Stimulated activated naive B cell treated with anti-CD40 and anti-IgM and Interleukin-4, amounts not matched to agents 10 μg/mL and 1 μg/mL and 100 μg/mL, for 72 hours (primary cell): ENCODE data around the gene KRTAP9-6.
"Not testable (repeated sequence)": the region's sequence is repeated elsewhere in the genome, so short reads cannot be mapped to it uniquely, and the experiment has no call there.

Experiments
- ATAC-seq, 2 donors: fragments of 150-1000 bp; cut with Tn5 transposase; replicated peaks; 2 replicates each; pipeline ENCODE4 v1.10.0; 2021; ENCODE audit warnings: moderate library complexity in 1 of 2
- DNase-seq: peaks from one replicate; pipeline ENCODE4 v3.0.0; 2021
- H3K27ac Mint-ChIP-seq: one replicate; pipeline ENCODE4 v1.8.0; 2022; ENCODE audit warnings: mild to moderate bottlenecking, mixed read lengths
- H3K27me3 Mint-ChIP-seq, 2 donors: one replicate each; pipeline ENCODE4 v1.8.0; 2022; ENCODE audit warnings: mixed read lengths in 2 of 2
- H3K36me3 Mint-ChIP-seq, 2 donors: one replicate each; pipeline ENCODE4 v1.8.0; 2022; ENCODE audit warnings: mixed read lengths in 2 of 2, mild to moderate bottlenecking in 1 of 2
- H3K4me1 Mint-ChIP-seq, 2 donors: one replicate each; pipeline ENCODE4 v1.8.0; 2022; ENCODE audit warnings: mixed read lengths in 2 of 2, mild to moderate bottlenecking in 1 of 2
- H3K4me3 Mint-ChIP-seq, 2 donors: one replicate each; pipeline ENCODE4 v1.8.0; 2022; ENCODE audit warnings: mild to moderate bottlenecking in 2 of 2, mixed read lengths in 2 of 2, moderate library complexity in 1 of 2
- H3K9me3 Mint-ChIP-seq, 2 donors: one replicate each; pipeline ENCODE4 v1.8.0; 2022; ENCODE audit warnings: mixed read lengths in 2 of 2, mild to moderate bottlenecking in 1 of 2

Gene KRTAP9-6

DNA sequence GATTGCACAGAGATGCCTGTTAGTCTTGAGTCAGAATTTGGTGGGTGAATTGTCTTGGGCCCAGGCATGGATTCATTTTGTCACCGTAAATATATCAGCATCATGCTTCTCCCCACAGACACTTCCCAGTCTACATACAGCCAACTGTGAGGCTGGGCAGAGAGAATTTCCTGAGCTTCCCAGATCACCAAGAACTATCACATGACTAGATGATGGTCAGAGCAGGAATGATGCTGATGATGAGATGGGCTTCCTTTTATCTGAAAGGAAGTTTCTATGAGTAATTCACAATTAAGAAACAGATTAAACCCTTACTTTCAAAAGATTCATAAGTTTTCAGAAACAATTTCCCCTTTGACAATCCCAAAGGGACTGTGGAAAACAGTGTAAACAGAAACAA lies 10.3 kb upstream of the KRTAP9-6 start:
- ATAC-seq (no peak), DNase-seq (no peak)
- H3K36me3 Mint-ChIP-seq: no peaks in the 10 kb centered on the region
- H3K9me3 Mint-ChIP-seq: no peaks in the 10 kb centered on the region
- no peak overlapping the region for H3K27ac Mint-ChIP-seq
- no peak overlapping the region for H3K4me3 Mint-ChIP-seq
- H3K27me3 Mint-ChIP-seq: peaks cover 29 to 32% of the 10 kb centered on the region in 2 donors
- peaks cover 6 to 12% of the 10 kb centered on the region in 2 donors for H3K4me1 Mint-ChIP-seq

DNA sequence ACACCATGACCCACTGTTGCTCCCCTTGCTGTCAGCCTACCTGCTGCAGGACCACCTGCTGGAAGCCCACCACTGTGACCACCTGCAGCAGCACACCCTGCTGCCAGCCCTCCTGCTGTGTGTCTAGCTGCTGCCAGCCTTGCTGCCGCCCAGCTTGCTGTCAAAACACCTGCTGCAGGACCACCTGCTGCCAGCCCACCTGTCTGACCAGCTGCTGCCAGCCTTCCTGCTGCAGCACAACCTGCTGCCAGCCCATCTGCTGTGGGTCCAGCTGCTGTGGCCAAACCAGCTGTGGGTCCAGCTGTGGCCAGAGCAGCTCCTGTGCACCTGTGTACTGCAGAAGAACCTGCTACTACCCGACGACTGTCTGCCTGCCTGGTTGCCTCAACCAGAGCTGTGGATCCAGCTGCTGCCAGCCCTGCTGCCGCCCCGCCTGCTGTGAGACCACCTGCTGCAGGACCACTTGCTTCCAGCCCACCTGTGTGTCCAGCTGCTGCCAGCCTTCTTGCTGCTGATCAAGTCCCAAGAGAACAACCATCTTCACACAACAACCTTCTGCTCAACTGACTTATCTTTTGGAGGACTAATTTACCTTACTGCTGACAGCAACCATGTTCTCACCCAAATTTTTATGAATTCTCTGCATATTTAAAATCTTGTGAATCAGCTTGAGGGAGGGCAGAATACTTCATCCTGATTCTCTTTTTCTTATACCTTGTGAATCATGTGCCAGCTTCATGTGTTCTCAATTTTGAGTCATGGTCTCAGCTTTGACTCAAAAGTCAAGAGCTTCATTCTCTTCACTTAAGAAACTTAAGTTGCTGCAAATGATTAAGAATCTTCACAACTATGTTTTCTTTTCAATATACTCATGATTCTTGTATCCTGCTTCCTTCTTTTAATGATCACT lies 9.5 kb upstream of the KRTAP9-6 start, which contains the start of gene KRTAP9-9:
TSS of gene KRTAP9-9 (plus strand) at position 4 of the 910 bp plus-strand sequence.
- not testable (repeated sequence) for H3K4me3 Mint-ChIP-seq, H3K9me3 Mint-ChIP-seq, H3K36me3 Mint-ChIP-seq, ATAC-seq, H3K27ac Mint-ChIP-seq, DNase-seq
- peaks cover 4 to 12% of the 10 kb centered on the region in 2 donors for H3K4me1 Mint-ChIP-seq
- peaks cover 29 to 40% of the 10 kb centered on the region in 2 donors for H3K27me3 Mint-ChIP-seq

DNA sequence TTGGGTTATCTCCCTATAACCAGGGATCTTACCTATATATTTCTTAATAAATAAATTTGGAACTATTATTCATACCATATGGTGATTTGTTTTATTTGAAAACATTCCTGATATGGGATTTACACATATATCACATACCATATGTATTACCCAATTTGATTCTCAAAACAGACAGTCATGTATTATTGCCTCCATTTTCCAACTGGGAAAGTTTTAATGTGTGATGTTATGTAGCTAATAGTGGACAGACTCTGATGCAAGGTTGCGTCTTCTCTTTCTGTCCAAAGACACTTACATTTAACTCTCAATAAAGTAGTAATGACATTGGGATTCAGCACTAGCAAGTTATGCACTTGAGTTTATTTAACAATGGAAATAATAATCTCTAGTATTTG lies 8.9 kb upstream of the KRTAP9-6 start:
- DNase-seq (no peak), ATAC-seq (no peak)
- peaks cover 4 to 12% of the 10 kb centered on the region in 2 donors for H3K4me1 Mint-ChIP-seq
- no peak overlapping the region for H3K4me3 Mint-ChIP-seq
- no peaks in the 10 kb centered on the region for H3K36me3 Mint-ChIP-seq
- peaks cover 29 to 41% of the 10 kb centered on the region in 2 donors for H3K27me3 Mint-ChIP-seq
- H3K27ac Mint-ChIP-seq: no peak overlapping the region
- H3K9me3 Mint-ChIP-seq: peaks cover 0 to 2% of the 10 kb centered on the region in 2 donors

DNA sequence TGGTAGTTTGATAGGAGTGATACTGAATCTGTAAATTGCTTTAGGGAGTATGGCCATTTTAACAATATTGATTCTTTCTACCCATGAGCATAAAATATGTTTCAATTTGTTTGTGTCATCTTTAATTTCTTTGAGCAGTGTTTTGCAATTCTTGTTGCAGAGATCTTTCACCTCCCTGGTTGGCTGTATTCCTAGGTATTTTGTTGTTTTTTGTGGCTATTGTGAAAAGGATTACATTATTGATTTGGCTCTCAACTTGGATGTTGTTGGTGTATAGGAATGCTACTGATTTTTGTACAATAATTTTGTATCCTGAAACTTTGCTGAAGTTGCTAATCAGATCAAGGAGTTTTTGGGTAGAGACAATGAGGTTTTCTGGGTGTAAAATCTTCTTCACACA lies 6.8 kb upstream of the KRTAP9-6 start:
- ATAC-seq (no peak), DNase-seq (no peak)
- H3K36me3 Mint-ChIP-seq: no peaks in the 10 kb centered on the region
- H3K27me3 Mint-ChIP-seq: peaks cover 35 to 37% of the 10 kb centered on the region in 2 donors
- H3K4me1 Mint-ChIP-seq: peaks cover 0 to 6% of the 10 kb centered on the region in 2 donors
- H3K27ac Mint-ChIP-seq: no peak overlapping the region
- H3K9me3 Mint-ChIP-seq: peaks cover 0 to 2% of the 10 kb centered on the region in 2 donors
- H3K4me3 Mint-ChIP-seq: no peak overlapping the region

DNA sequence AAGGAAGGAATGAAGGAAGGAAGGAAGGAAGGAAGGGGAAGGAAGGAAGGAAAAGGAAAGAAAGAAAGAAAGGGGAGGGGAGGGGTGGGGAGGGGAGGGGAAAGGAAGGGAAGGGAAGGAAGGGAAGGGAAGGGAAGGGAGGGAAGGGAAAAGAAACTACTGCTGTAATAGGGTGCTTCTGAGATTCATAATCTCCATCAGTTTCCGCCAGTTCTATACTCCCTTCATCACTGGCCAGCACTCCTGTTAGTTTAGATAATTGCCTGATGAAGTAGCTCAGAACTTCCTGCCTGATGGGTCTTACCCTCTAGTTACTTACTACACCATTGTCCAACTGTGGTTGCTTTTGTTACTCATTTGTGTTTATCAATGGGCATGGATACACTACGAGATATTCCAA lies 2.0 kb upstream of the KRTAP9-6 start:
- DNase-seq (no peak), ATAC-seq (no peak)
- peaks cover 0 to 8% of the 10 kb centered on the region in 2 donors for H3K4me1 Mint-ChIP-seq
- no peak overlapping the region for H3K27ac Mint-ChIP-seq
- H3K27me3 Mint-ChIP-seq: peaks cover 19 to 38% of the 10 kb centered on the region in 2 donors
- no peak overlapping the region for H3K4me3 Mint-ChIP-seq
- H3K9me3 Mint-ChIP-seq: peaks cover 0 to 2% of the 10 kb centered on the region in 2 donors
- H3K36me3 Mint-ChIP-seq: no peaks in the 10 kb centered on the region

DNA sequence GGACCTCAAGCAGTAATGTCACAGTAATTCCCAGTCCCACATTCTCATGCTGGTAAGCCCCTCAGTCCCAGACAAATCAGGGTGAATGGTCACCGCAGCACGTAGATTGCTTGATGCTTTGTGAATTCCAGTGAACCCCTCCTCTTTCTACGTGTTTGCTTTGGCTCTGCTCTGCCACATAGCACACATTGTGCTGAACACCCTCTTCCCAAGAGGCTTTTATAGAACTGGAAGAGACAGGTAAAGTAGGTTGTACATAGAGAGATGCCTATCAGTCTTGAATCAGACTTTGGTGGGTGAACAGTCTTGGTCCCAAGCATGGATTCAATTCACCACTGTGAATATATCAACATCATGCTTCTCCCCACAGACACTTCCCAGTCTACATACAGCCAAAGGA lies 579 bp upstream of the KRTAP9-6 start:
- Mint-ChIP-seq H3K27me3 (peaks cover 19 to 40% of the 10 kb centered on the region in 2 donors), H3K36me3 (no peaks in the 10 kb centered on the region), H3K9me3 (peaks cover 0 to 2% of the 10 kb centered on the region in 2 donors), H3K4me3 (no peak overlapping the region), H3K4me1 (peaks cover 0 to 8% of the 10 kb centered on the region in 2 donors), H3K27ac (no peak overlapping the region)
- no peak for ATAC-seq
- no peak for DNase-seq

DNA sequence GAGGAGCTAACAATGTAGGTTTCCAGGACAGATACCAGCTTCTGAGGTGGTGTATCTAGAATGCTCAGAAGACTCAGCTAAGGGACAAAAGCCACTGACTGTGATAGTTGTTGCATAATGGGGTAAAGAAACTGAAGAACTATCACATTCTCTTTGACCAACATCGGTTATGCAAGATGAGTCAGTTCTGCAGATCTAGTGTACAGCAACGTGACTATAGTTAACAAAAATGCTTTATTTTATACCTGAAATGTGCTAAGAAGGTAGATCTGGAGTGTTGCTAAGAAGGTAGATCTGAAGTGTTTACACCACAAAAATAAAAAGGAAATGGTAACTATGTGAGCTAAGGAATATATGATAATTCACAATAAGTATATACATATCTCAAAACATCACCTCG lies 2.5 kb downstream of the KRTAP9-6 start:
- Mint-ChIP-seq H3K9me3 (no peaks in the 10 kb centered on the region), H3K4me1 (peaks cover 5 to 11% of the 10 kb centered on the region in 2 donors), H3K4me3 (no peak overlapping the region), H3K36me3 (no peaks in the 10 kb centered on the region), H3K27me3 (peaks cover 19 to 36% of the 10 kb centered on the region in 2 donors), H3K27ac (no peak overlapping the region)
- ATAC-seq: no peak
- no peak for DNase-seq

DNA sequence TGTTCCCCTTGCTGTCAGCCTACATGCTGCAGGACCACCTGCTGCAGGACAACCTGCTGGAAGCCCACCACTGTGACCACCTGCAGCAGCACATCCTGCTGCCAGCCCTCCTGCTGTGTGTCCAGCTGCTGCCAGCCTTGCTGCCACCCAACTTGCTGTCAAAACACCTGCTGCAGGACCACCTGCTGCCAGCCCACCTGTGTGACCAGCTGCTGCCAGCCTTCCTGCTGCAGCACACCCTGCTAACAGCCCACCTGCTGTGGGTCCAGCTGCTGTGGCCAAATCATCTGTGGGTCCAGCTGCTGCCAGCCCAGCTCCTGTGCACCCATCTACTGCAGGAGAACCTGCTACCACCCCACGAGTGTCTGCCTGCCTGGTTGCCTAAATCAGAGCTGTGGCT lies 6.1 kb downstream of the KRTAP9-6 start:
- H3K9me3 Mint-ChIP-seq, ATAC-seq, H3K27ac Mint-ChIP-seq, H3K4me3 Mint-ChIP-seq, H3K36me3 Mint-ChIP-seq, DNase-seq: not testable (repeated sequence)
- peaks cover 25 to 33% of the 10 kb centered on the region in 2 donors for H3K27me3 Mint-ChIP-seq
- peaks cover 9 to 11% of the 10 kb centered on the region in 2 donors for H3K4me1 Mint-ChIP-seq

DNA sequence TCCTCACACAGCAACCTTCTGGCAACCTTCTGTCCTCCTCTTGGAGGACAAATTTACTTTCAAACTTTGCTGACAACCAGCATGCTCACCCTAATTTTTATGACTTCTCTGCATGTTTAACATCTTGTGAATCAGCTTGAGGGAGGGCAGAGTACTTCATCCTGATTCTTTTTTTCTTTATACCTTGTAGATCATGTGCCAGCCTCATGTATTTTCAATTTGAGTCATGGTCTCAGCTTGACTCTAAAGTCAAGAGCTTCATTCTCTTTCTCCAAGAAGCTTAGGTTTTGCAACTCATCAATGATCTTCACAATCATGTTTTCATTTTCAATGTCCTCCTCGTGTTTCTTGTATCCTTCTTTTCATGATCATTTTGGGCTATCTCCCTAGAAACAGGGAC lies 6.7 kb downstream of the KRTAP9-6 start:
- ATAC-seq (no peak), DNase-seq (no peak)
- H3K27me3 Mint-ChIP-seq: peaks cover 30 to 35% of the 10 kb centered on the region in 2 donors
- H3K9me3 Mint-ChIP-seq: no peaks in the 10 kb centered on the region
- H3K27ac Mint-ChIP-seq: no peak overlapping the region
- H3K4me1 Mint-ChIP-seq: peaks cover 9 to 12% of the 10 kb centered on the region in 2 donors
- H3K36me3 Mint-ChIP-seq: no peaks in the 10 kb centered on the region
- no peak overlapping the region for H3K4me3 Mint-ChIP-seq

DNA sequence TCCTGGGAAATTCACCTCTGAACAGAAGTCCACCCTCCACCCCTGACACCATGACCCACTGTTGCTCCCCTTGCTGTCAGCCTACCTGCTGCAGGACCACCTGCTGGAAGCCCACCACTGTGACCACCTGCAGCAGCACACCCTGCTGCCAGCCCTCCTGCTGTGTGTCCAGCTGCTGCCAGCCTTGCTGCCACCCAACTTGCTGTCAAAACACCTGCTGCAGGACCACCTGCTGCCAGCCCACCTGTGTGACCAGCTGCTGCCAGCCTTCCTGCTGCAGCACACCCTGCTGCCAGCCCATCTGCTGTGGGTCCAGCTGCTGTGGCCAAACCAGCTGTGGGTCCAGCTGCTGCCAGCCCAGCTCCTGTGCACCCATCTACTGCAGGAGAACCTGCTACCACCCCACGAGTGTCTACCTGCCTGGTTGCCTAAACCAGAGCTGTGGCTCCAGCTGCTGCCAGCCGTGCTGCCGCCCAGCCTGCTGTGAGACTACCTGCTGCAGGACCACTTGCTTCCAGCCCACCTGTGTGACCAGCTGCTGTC lies 10.5 kb downstream of the KRTAP9-6 start, which contains the start of gene KRTAP9-7:
TSS of gene KRTAP9-7 (plus strand) at position 51 of the 543 bp plus-strand sequence. CDS start at position 51, 0 bp downstream.
- H3K9me3 Mint-ChIP-seq, H3K36me3 Mint-ChIP-seq, DNase-seq, H3K4me3 Mint-ChIP-seq, H3K27ac Mint-ChIP-seq, ATAC-seq: not testable (repeated sequence)
- Mint-ChIP-seq H3K27me3 (peaks cover 29 to 46% of the 10 kb centered on the region in 2 donors), H3K4me1 (peaks cover 9 to 12% of the 10 kb centered on the region in 2 donors)

DNA sequence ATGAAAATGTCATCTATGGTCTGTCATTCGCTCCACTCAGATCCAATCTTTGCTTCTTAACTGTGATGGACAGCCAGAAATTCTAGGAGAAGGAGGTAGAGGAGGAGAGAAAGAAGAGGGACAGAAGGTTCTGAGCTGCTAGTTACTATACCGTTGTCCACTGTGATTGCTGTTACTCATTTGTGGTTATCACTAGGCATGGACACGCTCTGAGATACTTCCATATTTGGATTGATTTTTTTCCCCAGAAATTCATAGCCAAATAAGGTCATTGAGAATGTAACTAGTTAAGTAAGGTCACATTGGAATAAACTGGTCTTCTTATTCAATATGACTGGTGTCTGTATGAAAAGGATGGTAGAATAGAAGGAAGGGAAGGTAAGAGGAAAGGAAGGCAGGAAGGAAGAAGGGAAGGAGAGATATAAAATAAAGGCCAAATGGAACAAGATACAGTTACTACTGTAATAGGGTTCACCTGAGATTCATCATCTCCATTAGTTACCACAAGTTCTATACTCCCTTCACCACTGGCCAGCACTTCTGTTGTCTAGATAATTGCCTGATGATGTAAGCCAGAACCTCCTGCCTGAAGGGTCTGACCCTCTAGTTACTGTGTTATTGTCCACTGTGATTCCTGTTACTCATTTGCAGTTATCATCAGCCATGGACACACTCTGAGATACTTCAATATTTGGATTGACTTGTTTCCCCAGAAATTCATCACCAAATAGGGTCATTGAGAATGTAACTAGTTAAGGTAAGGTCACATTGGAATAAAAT lies 13.2 kb downstream of the KRTAP9-6 start:
- no peak overlapping the region for H3K4me3 Mint-ChIP-seq
- DNase-seq: no peak
- H3K27ac Mint-ChIP-seq: no peak overlapping the region
- peaks cover 5 to 7% of the 10 kb centered on the region in 2 donors for H3K4me1 Mint-ChIP-seq
- ATAC-seq: no peak
- peaks cover 21 to 38% of the 10 kb centered on the region in 2 donors for H3K27me3 Mint-ChIP-seq
- peaks cover 0 to 2% of the 10 kb centered on the region in 2 donors for H3K36me3 Mint-ChIP-seq
- peaks cover 0 to 2% of the 10 kb centered on the region in 2 donors for H3K9me3 Mint-ChIP-seq

DNA sequence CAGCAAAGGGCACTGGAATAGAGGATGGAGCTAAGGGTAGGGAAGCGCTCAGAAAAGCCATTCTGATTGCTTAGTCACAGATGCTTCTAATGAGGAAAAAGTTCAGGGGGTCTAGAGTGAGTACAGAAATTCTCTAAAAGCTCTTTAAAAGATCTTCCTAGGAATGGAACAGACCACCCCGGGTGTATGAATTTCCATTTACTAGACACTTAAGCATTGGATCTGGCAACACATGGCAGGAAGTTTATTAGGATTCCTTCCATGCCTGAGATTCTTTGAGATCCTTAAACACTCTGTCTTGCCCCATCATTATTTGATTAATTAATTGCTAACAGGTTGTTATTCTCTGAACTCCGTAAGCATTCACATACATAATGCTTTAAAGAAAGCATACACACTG lies 18.9 kb downstream of the KRTAP9-6 start:
- DNase-seq (no peak), ATAC-seq (no peak)
- H3K27ac Mint-ChIP-seq: no peak overlapping the region
- H3K27me3 Mint-ChIP-seq: peaks cover 1 to 11% of the 10 kb centered on the region in 2 donors
- H3K9me3 Mint-ChIP-seq: peaks cover 0 to 2% of the 10 kb centered on the region in 2 donors
- no peaks in the 10 kb centered on the region for H3K36me3 Mint-ChIP-seq
- H3K4me1 Mint-ChIP-seq: peaks cover 0 to 5% of the 10 kb centered on the region in 2 donors
- no peak overlapping the region for H3K4me3 Mint-ChIP-seq

DNA sequence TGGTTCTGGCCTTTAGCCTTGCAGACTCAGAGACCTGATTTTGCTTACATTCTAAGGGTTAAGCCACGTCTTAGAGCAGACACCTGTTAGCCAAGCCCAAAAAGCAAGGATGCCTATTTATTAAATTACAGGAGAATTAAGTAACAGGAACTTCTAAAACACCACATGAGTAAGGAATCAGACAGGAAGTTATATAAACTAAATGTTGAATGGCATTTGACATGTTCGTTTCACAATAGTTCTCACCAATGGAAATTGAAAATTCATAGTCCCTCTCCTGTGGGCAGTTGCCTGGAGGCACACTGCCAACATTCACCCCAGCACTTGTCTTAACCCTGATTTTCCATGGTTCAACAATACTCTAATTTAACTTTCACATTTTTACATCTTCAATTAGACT lies 19.4 kb downstream of the KRTAP9-6 start:
- H3K4me3 Mint-ChIP-seq: no peak overlapping the region
- no peak for ATAC-seq
- no peak overlapping the region for H3K27ac Mint-ChIP-seq
- peaks cover 0 to 2% of the 10 kb centered on the region in 2 donors for H3K9me3 Mint-ChIP-seq
- H3K4me1 Mint-ChIP-seq: peaks cover 0 to 5% of the 10 kb centered on the region in 2 donors
- H3K36me3 Mint-ChIP-seq: no peaks in the 10 kb centered on the region
- DNase-seq: no peak
- peaks cover 0 to 8% of the 10 kb centered on the region in 2 donors for H3K27me3 Mint-ChIP-seq

DNA sequence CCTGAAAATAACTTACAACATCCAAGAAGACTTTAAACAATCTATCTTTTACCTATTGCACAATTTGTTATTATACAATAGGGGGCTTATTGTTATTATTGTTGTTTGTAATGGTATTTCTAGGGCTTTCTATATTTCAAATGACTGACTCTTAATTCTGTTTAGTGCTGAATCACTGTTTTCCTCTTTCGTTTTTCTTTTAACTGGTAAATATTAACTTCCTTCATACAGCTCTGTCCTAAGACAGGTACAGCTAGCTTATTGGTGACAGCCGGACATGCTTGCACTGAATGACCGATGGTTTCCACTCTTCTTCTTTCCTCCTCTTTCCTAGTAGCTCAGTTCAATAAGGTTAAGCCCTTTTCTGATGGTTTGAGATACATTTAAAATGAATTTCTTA lies 21.9 kb downstream of the KRTAP9-6 start:
- Mint-ChIP-seq H3K9me3 (no peaks in the 10 kb centered on the region), H3K27me3 (peaks cover 0 to 2% of the 10 kb centered on the region in 2 donors), H3K4me3 (no peak overlapping the region), H3K27ac (no peak overlapping the region), H3K4me1 (peaks cover 0 to 5% of the 10 kb centered on the region in 2 donors), H3K36me3 (no peaks in the 10 kb centered on the region)
- DNase-seq: no peak
- ATAC-seq: no peak
